ENCODE results near the gene EBF4. TPM values are rescaled to one million over a fixed set of nuclear protein-coding genes. Genes with fewer than 3 reads are reported as not detected.
"Not testable (repeated sequence)": the region's sequence is repeated elsewhere in the genome, so short reads cannot be mapped to it uniquely, and the experiment has no call there.

EBF4 gene
- total and polyA plus RNA-seq, 10 of the 15 experiments (the other 5 are each of a cell fraction or from before 2014, with no cell fraction given), result 0.13 TPM; not detected in 9

DNA sequence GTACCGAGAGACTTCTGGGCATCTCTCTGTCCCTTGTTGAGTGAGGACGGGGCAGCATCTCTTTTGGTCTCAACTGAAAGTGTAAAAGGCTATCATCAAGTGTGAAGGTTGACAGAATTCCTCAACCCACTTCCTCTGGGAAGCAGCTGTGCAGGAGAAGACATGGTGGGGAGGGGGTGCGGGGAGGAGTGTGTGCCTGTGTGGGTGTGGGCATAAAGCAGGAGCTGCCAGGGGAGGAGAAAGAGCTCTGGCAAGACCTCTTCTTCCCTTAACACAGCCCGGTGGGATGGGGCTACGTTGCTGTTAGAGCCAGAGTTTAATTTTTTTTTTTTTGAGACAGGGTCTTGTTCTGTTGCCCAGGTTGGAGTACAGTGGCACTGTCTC, 76.0 kb downstream of the EBF4 start:
- 26% methylated on average over 5 of the region's 5 CpGs for WGBS (ENCODE audit: insufficient coverage, insufficient replicate concordance, low lambda C conversion rate, missing lambda C conversion rate)
- BruUV-seq (replicated peaks), result no TSS peak
- peaks cover 11% of the 10 kb centered on the region for H3K4me1 ChIP-seq (ENCODE audit: control insufficient read depth, insufficient read depth, low read length)
- no peak overlapping the region for H2AFZ ChIP-seq (ENCODE audit: control insufficient read depth, low read depth, low read length)
- FAIRE-seq (no peak), DNase-seq (ENCODE audit: low read depth, low spot score) (no peak), ATAC-seq (no peak)
- no peak overlapping the region for H3K9ac ChIP-seq (ENCODE audit: control insufficient read depth, insufficient read depth, low read length)
- SMC1A ChIA-PET (ENCODE audit: uncharacterized antibody, unreplicated experiment), result no interaction called here
- CTCF ChIA-PET, result no interaction called here
- no peaks in the 10 kb centered on the region; the same call in 2 of the 3 replicates for H3K9me3 ChIP-seq (replicated peaks; ENCODE audit: control insufficient read depth, insufficient read depth, low read length)
- no peak overlapping the region for H3K27ac ChIP-seq (ENCODE audit: control insufficient read depth, insufficient read depth)
- no peaks in the 10 kb centered on the region for H3K36me3 ChIP-seq (ENCODE audit: control insufficient read depth in 2 of 2, insufficient read depth in 2 of 2, low read length in 1 of 2)
- H4K20me1 ChIP-seq (ENCODE audit: control insufficient read depth, insufficient read depth), result no peaks in the 10 kb centered on the region
- no peak for TF ChIP-seq EP300 (IDR thresholded peaks at IDR 0.05; ENCODE audit: borderline replicate concordance in 1 of 2, control insufficient read depth in 1 of 2, low read depth in 2 of 2, low read length in 2 of 2)
- no peak for TF ChIP-seq PAX8 (IDR thresholded peaks at IDR 0.05)
- TF ChIP-seq EGR1 (IDR thresholded peaks at IDR 0.05; ENCODE audit: borderline replicate concordance in 1 of 2, low read depth in 2 of 2, low read length in 2 of 2), result no peak
- TF ChIP-seq ATF2 (IDR thresholded peaks at IDR 0.05; ENCODE audit: low read length), result no peak
- no peak for TF ChIP-seq RCOR1 (conservative IDR thresholded peaks at IDR 0.05; ENCODE audit: low read depth, low read length)
- no peak for TF ChIP-seq IKZF2 (IDR thresholded peaks at IDR 0.05)
- TF ChIP-seq CHD1 (IDR thresholded peaks at IDR 0.05; ENCODE audit: low read depth, low read length), result no peak
- TF ChIP-seq TAF1 (IDR thresholded peaks at IDR 0.05; ENCODE audit: borderline replicate concordance, low read depth, low read length), result no peak
- no peak for TF ChIP-seq ZBED1 (IDR thresholded peaks at IDR 0.05; ENCODE audit: borderline replicate concordance)
- TF ChIP-seq SIX5 (IDR thresholded peaks at IDR 0.05; ENCODE audit: low read depth, low read length, severe bottlenecking), result no peak
- no peak for TF ChIP-seq ZNF384 (IDR thresholded peaks at IDR 0.05; ENCODE audit: borderline replicate concordance, low read depth, low read length)
- TF ChIP-seq SRF (IDR thresholded peaks at IDR 0.05; ENCODE audit: low read depth in 2 of 2, low read length in 2 of 2), result no peak
- POLR2A ChIA-PET, result no interaction called here
- no peak overlapping the region for H3K4me2 ChIP-seq (ENCODE audit: control insufficient read depth, insufficient read depth)
- RAD21 ChIA-PET (ENCODE audit: unreplicated experiment), result no interaction called here
- no peaks in the 10 kb centered on the region for H3K79me2 ChIP-seq (ENCODE audit: control insufficient read depth, insufficient read depth, low read length)
- no peaks in the 10 kb centered on the region; a peak in 3 of 4 replicates for H3K27me3 ChIP-seq (replicated peaks in 1 of 2; ENCODE audit: control insufficient read depth in 2 of 2, insufficient read depth in 2 of 2, low read length in 1 of 2)
- in situ Hi-C loops (cut with MboI), result no loop called here
- intact Hi-C loops (cut with micrococcal nuclease; ENCODE audit: unreplicated experiment), result no loop called here
- no peak overlapping the region for H3K4me3 ChIP-seq

DNA sequence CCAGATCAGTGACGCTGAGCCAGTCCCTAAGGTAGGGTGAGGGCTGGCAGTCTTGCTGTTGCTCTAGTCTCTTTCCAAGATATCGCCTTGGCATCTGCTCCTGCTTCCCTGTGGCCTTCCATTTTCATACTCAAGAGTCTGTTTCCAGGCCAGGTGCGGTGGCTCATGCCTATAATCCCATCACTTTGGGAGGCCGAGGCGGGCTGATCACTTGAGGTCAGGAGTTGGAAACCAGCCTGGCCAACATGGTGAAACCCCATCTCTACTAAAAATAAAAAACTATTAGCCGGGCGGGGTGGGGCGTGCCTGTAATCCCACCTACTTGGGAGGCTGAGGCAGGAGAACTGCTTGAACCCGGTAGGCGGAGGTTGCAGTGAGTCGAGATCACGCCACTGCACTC, 77.5 kb downstream of the EBF4 start:
- H3K4me2 ChIP-seq (ENCODE audit: control insufficient read depth, insufficient read depth); H3K9ac ChIP-seq (ENCODE audit: control insufficient read depth, insufficient read depth, low read length); intact Hi-C loops (cut with micrococcal nuclease; ENCODE audit: unreplicated experiment); H3K4me3 ChIP-seq; H3K9me3 ChIP-seq (replicated peaks; ENCODE audit: control insufficient read depth, insufficient read depth, low read length); H3K79me2 ChIP-seq (ENCODE audit: control insufficient read depth, insufficient read depth, low read length); H3K27me3 ChIP-seq (replicated peaks in 1 of 2; ENCODE audit: control insufficient read depth in 2 of 2, insufficient read depth in 2 of 2, low read length in 1 of 2); H3K36me3 ChIP-seq (ENCODE audit: control insufficient read depth in 2 of 2, insufficient read depth in 2 of 2, low read length in 1 of 2); FAIRE-seq; H2AFZ ChIP-seq (ENCODE audit: control insufficient read depth, low read depth, low read length); BruUV-seq (replicated peaks); H4K20me1 ChIP-seq (ENCODE audit: control insufficient read depth, insufficient read depth); CTCF ChIA-PET; ATAC-seq; POLR2A ChIA-PET; in situ Hi-C loops (cut with MboI); DNase-seq (ENCODE audit: low read depth, low spot score); H3K27ac ChIP-seq (ENCODE audit: control insufficient read depth, insufficient read depth); RAD21 ChIA-PET (ENCODE audit: unreplicated experiment); SMC1A ChIA-PET (ENCODE audit: uncharacterized antibody, unreplicated experiment): not testable (repeated sequence)
- H3K4me1 ChIP-seq (ENCODE audit: control insufficient read depth, insufficient read depth, low read length), result peaks cover 11% of the 10 kb centered on the region
- WGBS (ENCODE audit: insufficient coverage, insufficient replicate concordance, low lambda C conversion rate, missing lambda C conversion rate), result 66% methylated on average over 12 of the region's 12 CpGs

Measured in GM12878 (cell line).